HUES64 (cell line): ENCODE data around the gene RABL6. TPM values are rescaled to one million over a fixed set of nuclear protein-coding genes. Genes with fewer than 3 reads are reported as not detected.
"Not testable (repeated sequence)": the region's sequence is repeated elsewhere in the genome, so short reads cannot be mapped to it uniquely, and the experiment has no call there.

Experiments
- H3K27ac ChIP-seq: 2 replicates; pipeline ENCODE4 v1.7.0; 2013; ENCODE audit warnings: low read depth, low read length, inconsistent platforms
- H3K27me3 ChIP-seq: 2 replicates; pipeline ENCODE4 v1.6.1; 2013; ENCODE audit warnings: mild to moderate bottlenecking, low read length; ENCODE audit not compliant: insufficient read depth
- H3K36me3 ChIP-seq: 2 replicates; pipeline ENCODE4 v1.6.1; 2013; ENCODE audit warnings: mild to moderate bottlenecking, low read length; ENCODE audit not compliant: insufficient read depth
- H3K4me1 ChIP-seq: 2 replicates; pipeline ENCODE4 v1.6.1; 2013; ENCODE audit warnings: mild to moderate bottlenecking, low read length, moderate library complexity; ENCODE audit not compliant: insufficient read depth
- H3K4me3 ChIP-seq: 2 replicates; pipeline ENCODE4 v1.5.1; 2013; ENCODE audit warnings: mild to moderate bottlenecking, low read length, moderate library complexity
- H3K9ac ChIP-seq: 2 replicates; pipeline ENCODE4 v1.6.1; 2013; ENCODE audit warnings: mild to moderate bottlenecking, low read depth, low read length
- H3K9me3 ChIP-seq: 2 replicates; pipeline ENCODE4 v1.6.1; 2013; ENCODE audit warnings: low read depth, low read length; ENCODE audit not compliant: insufficient read depth
- WGBS: fragments of 150-250, 120-280 bp; methylation state at CpG from one replicate; pipeline ENCODE4 v1.1.7; 2013; ENCODE audit warnings: missing lambda C conversion rate; 5-methylcytosine and 5-hydroxymethylcytosine counted together
- polyA plus RNA-seq, 2 experiments: library from polyadenylated mRNA; stranded (reverse); fragments of 50-300 nt; gene quantifications; one replicate each; pipeline ENCODE4 v1.2.3, GENCODE V29; 2013

The RABL6 gene, protein sequence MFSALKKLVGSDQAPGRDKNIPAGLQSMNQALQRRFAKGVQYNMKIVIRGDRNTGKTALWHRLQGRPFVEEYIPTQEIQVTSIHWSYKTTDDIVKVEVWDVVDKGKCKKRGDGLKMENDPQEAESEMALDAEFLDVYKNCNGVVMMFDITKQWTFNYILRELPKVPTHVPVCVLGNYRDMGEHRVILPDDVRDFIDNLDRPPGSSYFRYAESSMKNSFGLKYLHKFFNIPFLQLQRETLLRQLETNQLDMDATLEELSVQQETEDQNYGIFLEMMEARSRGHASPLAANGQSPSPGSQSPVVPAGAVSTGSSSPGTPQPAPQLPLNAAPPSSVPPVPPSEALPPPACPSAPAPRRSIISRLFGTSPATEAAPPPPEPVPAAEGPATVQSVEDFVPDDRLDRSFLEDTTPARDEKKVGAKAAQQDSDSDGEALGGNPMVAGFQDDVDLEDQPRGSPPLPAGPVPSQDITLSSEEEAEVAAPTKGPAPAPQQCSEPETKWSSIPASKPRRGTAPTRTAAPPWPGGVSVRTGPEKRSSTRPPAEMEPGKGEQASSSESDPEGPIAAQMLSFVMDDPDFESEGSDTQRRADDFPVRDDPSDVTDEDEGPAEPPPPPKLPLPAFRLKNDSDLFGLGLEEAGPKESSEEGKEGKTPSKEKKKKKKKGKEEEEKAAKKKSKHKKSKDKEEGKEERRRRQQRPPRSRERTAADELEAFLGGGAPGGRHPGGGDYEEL
- polyA plus RNA-seq (2013, experiment 1 of 2), result 108 TPM
- polyA plus RNA-seq (2013, experiment 2 of 2), result 108 TPM

DNA sequence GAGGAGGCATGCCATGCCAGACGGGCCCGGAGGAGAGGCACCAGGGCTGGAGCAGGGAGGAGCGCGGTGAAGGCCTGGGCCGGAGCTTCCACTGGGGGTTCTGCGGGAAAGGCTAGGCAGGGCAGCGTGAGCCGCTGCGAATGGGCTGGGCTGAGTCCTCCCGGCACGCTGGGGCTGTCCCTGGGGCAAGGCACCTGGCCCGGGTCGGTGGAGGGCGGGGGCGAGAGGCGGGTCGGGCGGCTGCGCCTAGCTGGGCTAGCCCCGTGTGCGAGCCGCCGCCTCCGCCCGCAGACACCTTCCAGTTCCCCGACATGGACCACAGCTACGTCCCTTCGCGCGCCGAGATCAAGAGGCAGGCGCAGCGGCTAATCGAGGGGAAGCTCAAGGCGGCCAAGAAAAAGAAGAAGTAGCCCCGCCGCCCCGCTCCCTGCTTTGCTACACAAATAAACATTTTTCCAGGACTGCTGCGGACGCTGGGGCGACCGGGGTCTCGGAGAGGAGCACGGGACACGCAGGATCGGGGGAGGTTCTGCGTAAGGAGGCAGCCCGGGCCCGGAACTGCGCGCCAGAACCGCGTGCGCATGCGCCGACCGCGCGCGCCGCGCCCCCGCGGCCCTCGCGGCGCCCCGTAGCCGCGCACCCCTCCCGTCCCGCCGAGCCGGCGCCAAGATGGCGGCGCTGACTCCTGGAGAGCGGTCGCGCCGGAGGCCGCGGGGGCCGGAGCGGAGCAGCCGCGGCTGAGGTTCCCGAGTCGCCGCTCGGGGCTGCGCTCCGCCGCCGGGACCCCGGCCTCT lies at the start of gene RABL6:
TSS of gene RABL6 (plus strand) at position 668 of the 794 bp plus-strand sequence. CDS start 249 bp downstream, outside the sequence.
- H3K4me1 ChIP-seq, result peaks cover 16% of the 10 kb centered on the region
- peaks cover 22% of the 10 kb centered on the region for H3K36me3 ChIP-seq

GRCh38 chr9:136759001-136759400 lies 48.7 kb upstream of the RABL6 start:
- Histone ChIP-seq H3K36me3 (no peaks in the 10 kb centered on the region), H3K9me3 (no peaks in the 10 kb centered on the region), H3K9ac (no peak overlapping the region), H3K4me3 (no peak overlapping the region), H3K27ac (no peak overlapping the region), H3K27me3 (no peaks in the 10 kb centered on the region), H3K4me1 (0 out of 2 replicates have a peak, but pooled peaks cover 5% of the 10 kb centered on the region)
- 89% methylated on average over 9 of the region's 9 CpGs for WGBS

More for the DNA sequence above, at the start of gene RABL6:
- peak within 1 kb of the TSS; percentile 98 for H3K4me3 ChIP-seq
- H3K27ac ChIP-seq, result peak within 1 kb of the TSS; percentile 83
- under 1% methylated on average over 96 of the region's 96 CpGs for WGBS
- peak within 1 kb of the TSS; percentile 97 for H3K9ac ChIP-seq
- no peaks in the 10 kb centered on the region for H3K27me3 ChIP-seq
- no peaks in the 10 kb centered on the region for H3K9me3 ChIP-seq

- H3K27ac ChIP-seq, result no peak overlapping the region
- 91% methylated on average over 27 of the region's 27 CpGs for WGBS
- H3K27me3 ChIP-seq, result no peaks in the 10 kb centered on the region
- H3K9me3 ChIP-seq, result no peaks in the 10 kb centered on the region
- H3K4me3 ChIP-seq, result no peak overlapping the region
- H3K36me3 ChIP-seq, result no peaks in the 10 kb centered on the region
- H3K9ac ChIP-seq, result no peak overlapping the region
- 0 out of 2 replicates have a peak, but pooled peaks cover 5% of the 10 kb centered on the region for H3K4me1 ChIP-seq
Measured at GRCh38 chr9:136759436-136760325, 48.1 kb upstream of the RABL6 start.

GRCh38 chr9:136760424-136760823 lies 47.3 kb upstream of the RABL6 start:
- 0 out of 2 replicates have a peak, but pooled peaks cover 5% of the 10 kb centered on the region for H3K4me1 ChIP-seq
- 86% methylated on average over 25 of the region's 25 CpGs for WGBS

GRCh38 chr9:136760834-136761544 lies 46.8 kb upstream of the RABL6 start:
- H3K36me3 ChIP-seq, H3K4me3 ChIP-seq, H3K27ac ChIP-seq, H3K9ac ChIP-seq, H3K4me1 ChIP-seq, H3K27me3 ChIP-seq, H3K9me3 ChIP-seq: not testable (repeated sequence)
- WGBS, result 76% methylated on average over 22 of the region's 22 CpGs

More at GRCh38 chr9:136760424-136760823, 47.3 kb upstream of the RABL6 start:
- Histone ChIP-seq H3K9me3 (no peaks in the 10 kb centered on the region), H3K27me3 (no peaks in the 10 kb centered on the region), H3K4me3 (no peak overlapping the region), H3K27ac (no peak overlapping the region; the same call in 1 of the 2 replicates), H3K9ac (no peak overlapping the region), H3K36me3 (no peaks in the 10 kb centered on the region)

DNA sequence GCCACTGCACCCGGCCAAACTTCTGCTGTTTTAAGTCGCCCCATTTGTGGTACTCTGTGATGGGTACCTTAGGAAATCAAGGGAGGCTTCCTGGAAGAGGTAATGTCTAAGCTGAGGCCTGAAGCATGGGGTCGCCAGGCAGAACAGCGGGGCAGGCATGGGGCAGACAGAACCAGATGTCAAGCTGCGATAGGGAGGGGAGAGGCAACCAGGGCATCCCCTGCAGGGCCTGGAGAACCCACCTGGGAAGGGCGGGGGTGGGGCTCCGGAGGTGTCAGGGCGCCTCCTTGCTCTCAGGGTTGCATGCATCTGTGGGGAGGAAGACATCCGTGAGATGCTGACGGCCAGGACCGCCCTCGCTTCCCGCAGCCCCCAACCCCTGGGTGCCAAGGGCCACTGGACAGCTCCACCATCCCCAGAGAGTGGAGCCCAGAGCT lies 46.2 kb upstream of the RABL6 start:
- WGBS, result 87% methylated on average over 13 of the region's 13 CpGs
- H3K36me3 ChIP-seq, result no peaks in the 10 kb centered on the region
- no peaks in the 10 kb centered on the region for H3K9me3 ChIP-seq
- no peak overlapping the region for H3K4me3 ChIP-seq
- H3K9ac ChIP-seq, result no peak overlapping the region
- H3K27ac ChIP-seq, result no peak overlapping the region
- H3K27me3 ChIP-seq, result no peaks in the 10 kb centered on the region
- H3K4me1 ChIP-seq, result 0 out of 2 replicates have a peak, but pooled peaks cover 5% of the 10 kb centered on the region

GRCh38 chr9:136762221-136762691 lies 45.5 kb upstream of the RABL6 start:
- Histone ChIP-seq H3K4me3 (no peak overlapping the region), H3K36me3 (no peaks in the 10 kb centered on the region), H3K27ac (no peak overlapping the region), H3K4me1 (0 out of 2 replicates have a peak, but pooled peaks cover 5% of the 10 kb centered on the region), H3K27me3 (no peaks in the 10 kb centered on the region), H3K9me3 (no peaks in the 10 kb centered on the region), H3K9ac (no peak overlapping the region)
- 87% methylated on average over 17 of the region's 17 CpGs for WGBS

DNA sequence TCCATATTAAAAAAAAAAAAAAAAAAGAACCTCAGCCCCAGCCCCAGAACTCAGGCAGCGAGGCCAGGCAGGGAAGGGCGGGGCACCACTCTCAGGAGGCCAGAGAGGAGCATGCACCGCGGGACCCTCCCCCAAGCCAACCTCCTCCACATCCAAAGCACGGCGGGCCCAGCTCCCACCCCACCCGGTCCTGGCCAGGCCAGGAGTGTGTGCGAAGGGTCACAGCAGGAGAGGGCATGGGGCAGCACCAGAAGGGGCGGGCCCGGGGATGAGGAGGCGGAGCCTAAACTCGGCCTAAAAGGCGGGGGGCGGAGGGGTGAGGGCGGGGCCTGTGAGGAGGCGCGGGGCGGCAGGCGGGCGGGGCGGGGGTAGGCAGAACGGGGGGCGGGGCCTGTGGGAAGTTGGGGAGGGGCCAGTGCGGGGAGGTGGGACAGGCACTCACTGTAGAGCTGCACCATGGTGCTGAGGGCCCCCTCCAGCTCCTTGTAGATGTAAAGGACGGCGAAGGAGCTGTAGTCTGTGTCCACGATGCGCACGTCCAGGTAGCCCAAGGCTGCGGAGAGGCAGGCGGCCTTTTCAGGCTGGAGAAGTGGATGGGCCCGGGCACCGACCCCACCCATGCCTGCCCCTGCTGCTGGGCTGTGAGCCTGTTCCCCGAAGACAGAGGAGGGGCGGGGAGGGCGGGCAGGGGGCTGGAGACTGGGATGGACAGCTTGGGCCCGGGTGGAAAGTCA lies 44.7 kb upstream of the RABL6 start:
- H3K4me1 ChIP-seq, result 0 out of 2 replicates have a peak, but pooled peaks cover 5% of the 10 kb centered on the region
- H3K4me3 ChIP-seq, result peak overlapping the region; percentile 39
- WGBS, result 19% methylated on average over 24 of the region's 37 CpGs
- H3K9ac ChIP-seq, result no peak overlapping the region
- H3K27ac ChIP-seq, result no peak overlapping the region
- no peaks in the 10 kb centered on the region for H3K27me3 ChIP-seq
- H3K36me3 ChIP-seq, result no peaks in the 10 kb centered on the region
- H3K9me3 ChIP-seq, result no peaks in the 10 kb centered on the region

DNA sequence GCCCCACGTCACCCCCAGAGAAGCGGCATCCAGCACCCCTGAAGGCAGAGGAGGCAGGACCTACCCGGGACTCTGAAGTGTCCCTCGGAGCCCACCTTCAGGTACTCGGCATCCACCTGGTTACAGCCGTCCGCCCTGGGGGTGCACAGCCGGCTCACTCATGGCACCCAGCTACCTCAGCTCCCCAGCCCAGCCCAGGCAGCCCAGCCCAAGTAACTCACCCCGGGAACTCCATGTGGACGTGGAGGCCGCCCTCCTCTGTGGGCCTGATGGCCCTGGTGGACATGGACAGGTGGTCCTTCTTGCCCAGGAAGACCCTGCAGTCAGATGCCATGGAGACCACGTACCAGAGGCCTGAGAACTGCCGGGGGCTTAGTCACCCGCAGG lies 44.1 kb upstream of the RABL6 start:
- Histone ChIP-seq H3K9ac (no peak overlapping the region), H3K4me3 (peak overlapping the region; percentile 39; the same call in 1 of the 2 replicates), H3K4me1 (0 out of 2 replicates have a peak, but pooled peaks cover 5% of the 10 kb centered on the region), H3K27me3 (no peaks in the 10 kb centered on the region), H3K36me3 (no peaks in the 10 kb centered on the region), H3K27ac (no peak overlapping the region), H3K9me3 (no peaks in the 10 kb centered on the region)
- WGBS, result 89% methylated on average over 14 of the region's 14 CpGs
